DND-41 (cell line): ENCODE results near the gene SNCG.
"Not testable (repeated sequence)": the region's sequence is repeated elsewhere in the genome, so short reads cannot be mapped to it uniquely, and the experiment has no call there.

Experiments used
- ATAC-seq: fragments of 200-7000 bp; cut with Tn5 transposase; 3 replicates; pipeline ENCODE4 v1.9.1; 2021; ENCODE audit warnings: low read depth; ENCODE audit not compliant: insufficient read depth
- DNase-seq: peaks from one replicate; pipeline ENCODE4 v3.0.0-alpha.2; 2020
- H2AFZ ChIP-seq: 2 replicates; pipeline ENCODE4 v1.6.0; 2012; ENCODE audit warnings: low read depth, low read length
- H3K27ac ChIP-seq: 2 replicates; pipeline ENCODE4 v1.5.1; 2012; ENCODE audit warnings: low read length, inconsistent platforms
- H3K27me3 ChIP-seq: fragments of 200-600 bp; sonication (generic); 2 replicates; pipeline ENCODE4 v1.6.0; 2012; ENCODE audit warnings: low read length, mild to moderate bottlenecking, inconsistent platforms; ENCODE audit not compliant: insufficient read depth, poor library complexity
- H3K36me3 ChIP-seq: 2 replicates; pipeline ENCODE4 v1.5.1; 2012; ENCODE audit warnings: low read length, inconsistent platforms; ENCODE audit not compliant: insufficient read depth
- H3K4me1 ChIP-seq: 2 replicates; pipeline ENCODE4 v1.5.1; 2012; ENCODE audit warnings: mild to moderate bottlenecking, low read length; ENCODE audit not compliant: insufficient read depth
- H3K4me2 ChIP-seq: 2 replicates; pipeline ENCODE4 v1.6.0; 2012; ENCODE audit warnings: mild to moderate bottlenecking, moderate library complexity, low read length, inconsistent platforms; ENCODE audit not compliant: insufficient read depth
- H3K4me3 ChIP-seq, 2 experiments: fragments of 200-600 bp in 1 of 2; shearing (Covaris generic) in 1 of 2; 2 replicates each; pipeline ENCODE4 v1.5.1; 2012 to 2016; ENCODE audit warnings: inconsistent platforms in 2 of 2, low read length in 2 of 2, mild to moderate bottlenecking in 2 of 2, low read depth in 1 of 2, moderate library complexity in 1 of 2
- H3K79me2 ChIP-seq: 2 replicates; pipeline ENCODE4 v1.6.0; 2012; ENCODE audit warnings: low read length, inconsistent platforms; ENCODE audit not compliant: insufficient read depth
- H3K9ac ChIP-seq: 2 replicates; pipeline ENCODE4 v1.6.0; 2012; ENCODE audit warnings: low read depth, mild to moderate bottlenecking, inconsistent platforms, low read length, moderate library complexity
- H3K9me3 ChIP-seq: 2 replicates; pipeline ENCODE4 v1.5.1; 2012; ENCODE audit warnings: low read length, moderate library complexity, mild to moderate bottlenecking, inconsistent platforms; ENCODE audit not compliant: insufficient read depth, severe bottlenecking
- H4K20me1 ChIP-seq: 2 replicates; pipeline ENCODE4 v1.6.0; 2012; ENCODE audit warnings: low read length; ENCODE audit not compliant: insufficient read depth
- EZH2 ChIP-seq: IDR thresholded peaks from 3 replicates; pipeline ENCODE4 v1.6.1; 2012; ENCODE audit warnings: borderline replicate concordance, low read depth, mild to moderate bottlenecking, moderate library complexity, low read length, inconsistent platforms; ENCODE audit not compliant: severe bottlenecking
- TF ChIP-seq, protein P1 (sequence below): IDR thresholded peaks from 2 replicates; pipeline ENCODE4 v1.5.1; 2012; ENCODE audit warnings: borderline replicate concordance, low read length, moderate library complexity, mild to moderate bottlenecking; ENCODE audit not compliant: poor library complexity, severe bottlenecking; ENCODE audit errors: extremely low read depth

The SNCG gene

DNA sequence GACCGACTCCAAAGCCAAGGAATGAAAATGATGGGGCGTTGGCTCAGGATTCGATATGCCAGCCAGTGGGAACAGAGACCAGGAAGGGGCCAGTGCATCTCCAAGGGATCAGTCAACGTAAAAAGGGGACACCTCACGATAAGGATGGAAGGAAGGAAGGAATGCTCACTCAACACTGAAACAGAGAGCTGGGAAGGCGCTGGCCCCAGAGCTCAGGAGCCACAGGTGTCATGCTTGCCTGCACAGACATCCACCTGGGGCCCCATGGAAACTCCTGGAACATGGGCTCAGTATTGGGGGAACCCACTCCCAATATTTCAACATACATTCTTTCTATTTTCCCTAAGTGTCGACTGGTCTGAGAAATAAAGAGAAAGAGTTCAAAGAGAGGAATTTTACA lies 6.3 kb upstream of the SNCG start:
- Histone ChIP-seq H3K4me2 (no peak overlapping the region), H3K27ac (no peak overlapping the region), H3K4me1 (no peaks in the 10 kb centered on the region), H3K79me2 (no peaks in the 10 kb centered on the region), H3K9ac (no peak overlapping the region), H3K36me3 (no peaks in the 10 kb centered on the region), H3K27me3 (no peaks in the 10 kb centered on the region), H2AFZ (no peak overlapping the region), H3K4me3 (no peak overlapping the region), H3K9me3 (peaks cover 5% of the 10 kb centered on the region), H4K20me1 (no peaks in the 10 kb centered on the region)
- DNase-seq (no peak), ATAC-seq (no peak)
- TF ChIP-seq EZH2, result no peak
- TF ChIP-seq, protein P1, sequence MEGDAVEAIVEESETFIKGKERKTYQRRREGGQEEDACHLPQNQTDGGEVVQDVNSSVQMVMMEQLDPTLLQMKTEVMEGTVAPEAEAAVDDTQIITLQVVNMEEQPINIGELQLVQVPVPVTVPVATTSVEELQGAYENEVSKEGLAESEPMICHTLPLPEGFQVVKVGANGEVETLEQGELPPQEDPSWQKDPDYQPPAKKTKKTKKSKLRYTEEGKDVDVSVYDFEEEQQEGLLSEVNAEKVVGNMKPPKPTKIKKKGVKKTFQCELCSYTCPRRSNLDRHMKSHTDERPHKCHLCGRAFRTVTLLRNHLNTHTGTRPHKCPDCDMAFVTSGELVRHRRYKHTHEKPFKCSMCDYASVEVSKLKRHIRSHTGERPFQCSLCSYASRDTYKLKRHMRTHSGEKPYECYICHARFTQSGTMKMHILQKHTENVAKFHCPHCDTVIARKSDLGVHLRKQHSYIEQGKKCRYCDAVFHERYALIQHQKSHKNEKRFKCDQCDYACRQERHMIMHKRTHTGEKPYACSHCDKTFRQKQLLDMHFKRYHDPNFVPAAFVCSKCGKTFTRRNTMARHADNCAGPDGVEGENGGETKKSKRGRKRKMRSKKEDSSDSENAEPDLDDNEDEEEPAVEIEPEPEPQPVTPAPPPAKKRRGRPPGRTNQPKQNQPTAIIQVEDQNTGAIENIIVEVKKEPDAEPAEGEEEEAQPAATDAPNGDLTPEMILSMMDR, result no peak

DNA sequence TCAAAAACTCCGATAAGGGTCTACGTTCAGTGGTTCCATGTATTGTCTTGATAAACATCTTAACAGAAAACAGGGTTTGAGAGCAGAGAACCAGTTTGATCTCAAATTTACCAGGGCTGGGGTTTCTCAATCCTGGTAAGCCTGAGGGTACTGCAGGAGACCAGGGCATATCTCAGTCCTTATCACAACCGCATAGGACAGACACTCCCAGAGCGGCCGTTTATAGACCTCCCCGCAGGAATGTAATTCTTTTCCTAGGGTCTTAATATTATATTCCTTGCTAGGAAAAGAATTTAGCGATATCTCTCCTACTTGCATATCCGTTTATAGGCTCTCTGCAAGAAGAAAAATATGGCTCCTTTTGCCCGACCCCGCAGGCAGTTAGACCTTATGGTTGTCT lies 5.7 kb upstream of the SNCG start:
- not testable (repeated sequence) for H4K20me1 ChIP-seq, DNase-seq, H3K79me2 ChIP-seq, H2AFZ ChIP-seq, H3K27me3 ChIP-seq, H3K9ac ChIP-seq, H3K36me3 ChIP-seq, H3K4me3 ChIP-seq, H3K27ac ChIP-seq, H3K4me2 ChIP-seq, ATAC-seq, H3K4me1 ChIP-seq, H3K9me3 ChIP-seq

- Histone ChIP-seq H3K4me1 (no peaks in the 10 kb centered on the region), H2AFZ (no peak overlapping the region), H4K20me1 (no peaks in the 10 kb centered on the region), H3K4me2 (no peak overlapping the region), H3K27me3 (no peaks in the 10 kb centered on the region), H3K79me2 (no peaks in the 10 kb centered on the region), H3K27ac (no peak overlapping the region), H3K9ac (no peak overlapping the region), H3K4me3 (no peak overlapping the region), H3K9me3 (peaks cover 5% of the 10 kb centered on the region), H3K36me3 (no peaks in the 10 kb centered on the region)
- TF ChIP-seq EZH2, result no peak
- TF ChIP-seq, protein P1, result no peak
- ATAC-seq (no peak), DNase-seq (no peak)
Measured at GRCh38 chr10:86953747-86954680, 4.4 kb upstream of the SNCG start.

DNA sequence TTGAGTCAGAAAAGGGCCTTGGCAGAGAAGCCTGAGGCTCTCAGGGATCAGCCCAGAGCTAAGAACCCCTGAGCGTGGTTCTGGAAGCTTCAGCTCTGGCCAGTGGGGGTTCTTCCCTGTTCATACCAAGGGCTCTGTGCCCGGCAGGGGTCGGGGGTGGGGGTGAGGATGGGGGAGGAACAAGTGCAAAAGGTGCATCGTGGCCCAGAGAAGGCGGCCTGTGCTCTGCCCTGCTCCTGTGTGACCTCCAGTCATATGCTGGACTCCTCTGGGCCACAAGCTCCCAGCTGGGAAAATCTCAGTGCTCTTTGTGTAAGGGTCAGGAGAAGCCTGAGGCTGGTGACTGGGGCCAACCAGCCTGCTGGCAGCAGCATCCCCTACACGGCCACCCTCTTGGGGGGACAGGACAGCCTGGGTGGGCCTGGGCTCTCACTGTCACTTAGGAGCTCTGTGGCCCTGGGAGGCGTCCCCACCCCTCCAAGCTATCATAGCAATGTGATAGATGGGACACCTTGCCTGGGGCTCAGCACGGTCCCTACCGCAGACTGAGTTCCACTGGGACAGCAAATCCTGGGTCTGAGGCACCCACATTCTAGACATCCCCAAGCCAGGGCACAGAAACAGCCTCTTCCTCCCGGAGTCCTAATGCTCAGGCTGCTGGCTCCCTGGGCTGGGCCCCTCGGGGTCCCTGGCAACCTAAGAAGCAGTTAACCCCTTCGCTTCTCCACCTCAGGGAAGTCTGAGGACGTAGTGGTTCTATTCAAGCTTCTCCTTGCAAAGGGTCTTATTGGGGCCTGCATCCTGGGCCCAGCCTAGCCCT lies 3.5 kb upstream of the SNCG start:
- Histone ChIP-seq H3K27me3 (no peaks in the 10 kb centered on the region), H3K27ac (no peak overlapping the region), H2AFZ (no peak overlapping the region), H3K4me2 (no peak overlapping the region), H3K79me2 (no peaks in the 10 kb centered on the region), H3K9me3 (peaks cover 5% of the 10 kb centered on the region), H3K9ac (no peak overlapping the region), H3K4me3 (no peak overlapping the region), H3K4me1 (no peaks in the 10 kb centered on the region), H3K36me3 (no peaks in the 10 kb centered on the region), H4K20me1 (no peaks in the 10 kb centered on the region)
- ATAC-seq, result no peak
- no peak for DNase-seq
- TF ChIP-seq, protein P1, result no peak
- TF ChIP-seq EZH2, result no peak
